CD4-positive, alpha-beta T cell treated with Interleukin-1 beta for 1 hour (primary cell): ENCODE data around the gene SLC12A3.
"Not testable (repeated sequence)": the region's sequence is repeated elsewhere in the genome, so short reads cannot be mapped to it uniquely, and the experiment has no call there.

ENCODE experiments used
- DNase-seq, 2 donors: peaks; one replicate each; pipeline ENCODE4 v3.0.0-alpha.2; 2020 to 2022

SLC12A3 gene

GRCh38 chr16:56848955-56849689 is 15.9 kb upstream of the SLC12A3 start:
- DNase-seq: no peak

- no peak for DNase-seq
These were observed 15.0 kb upstream of the SLC12A3 start for GRCh38 chr16:56849690-56850680.

DNA sequence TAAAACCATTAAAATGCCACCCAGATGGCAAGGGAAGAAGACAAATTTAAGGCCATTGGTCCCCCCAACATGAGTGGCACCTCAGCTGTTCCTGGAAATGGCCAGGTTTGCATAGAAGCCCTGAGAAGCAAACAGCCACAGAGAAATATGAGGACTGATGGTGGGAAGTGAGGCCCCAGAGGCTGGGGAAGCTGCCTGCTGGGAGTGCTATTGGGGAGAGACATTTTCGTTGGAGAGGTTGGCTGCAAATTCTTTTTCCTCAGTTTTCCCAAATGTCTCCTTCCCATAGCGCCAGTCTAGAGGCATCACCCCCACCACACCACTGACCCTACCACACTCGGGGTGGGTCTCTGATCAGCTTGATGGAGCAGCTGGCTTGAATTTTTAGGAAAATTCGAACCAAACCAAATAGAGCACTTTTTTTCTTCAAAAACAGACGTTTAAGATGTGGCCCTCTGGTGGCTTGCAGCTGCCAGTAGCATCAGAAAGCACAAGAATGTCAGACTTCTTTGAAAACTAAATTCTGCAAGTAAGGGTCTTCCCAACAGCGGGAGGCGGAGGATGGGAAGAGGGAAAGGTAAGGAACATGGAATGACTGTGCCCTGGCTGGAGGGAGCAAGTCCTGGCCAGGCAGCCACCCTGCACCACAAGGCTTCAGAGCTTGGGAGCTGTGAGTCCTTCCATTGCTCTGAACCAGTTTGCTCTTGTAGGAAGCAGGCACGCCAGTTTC is 13.2 kb upstream of the SLC12A3 start:
- DNase-seq: no peak

GRCh38 chr16:56852401-56852730 is 12.6 kb upstream of the SLC12A3 start:
- no peak for DNase-seq

DNA sequence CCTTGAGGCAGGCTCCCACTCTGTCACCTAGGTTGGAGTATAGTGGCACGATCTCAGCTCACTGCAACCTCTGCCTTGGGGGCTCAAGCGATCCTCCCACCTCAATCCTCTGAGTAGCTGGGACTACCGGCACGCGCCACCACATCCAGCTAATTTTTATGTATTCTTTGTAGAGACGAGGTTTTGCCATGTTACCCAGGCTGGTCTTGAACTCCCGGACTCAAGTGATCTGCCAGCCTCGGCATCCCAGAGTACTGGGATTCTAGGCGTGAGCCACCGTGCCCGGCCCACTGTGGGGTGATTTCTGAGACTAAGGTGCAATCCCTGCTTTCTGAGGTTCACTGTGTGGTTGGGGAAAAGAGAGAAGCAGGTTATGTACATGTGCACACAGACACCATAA is 12.0 kb upstream of the SLC12A3 start:
- DNase-seq: no peak

GRCh38 chr16:56855201-56855600 is 9.8 kb upstream of the SLC12A3 start:
- no peak for DNase-seq

- no peak for DNase-seq
These were observed 9.1 kb upstream of the SLC12A3 start for GRCh38 chr16:56855946-56856345.

DNA sequence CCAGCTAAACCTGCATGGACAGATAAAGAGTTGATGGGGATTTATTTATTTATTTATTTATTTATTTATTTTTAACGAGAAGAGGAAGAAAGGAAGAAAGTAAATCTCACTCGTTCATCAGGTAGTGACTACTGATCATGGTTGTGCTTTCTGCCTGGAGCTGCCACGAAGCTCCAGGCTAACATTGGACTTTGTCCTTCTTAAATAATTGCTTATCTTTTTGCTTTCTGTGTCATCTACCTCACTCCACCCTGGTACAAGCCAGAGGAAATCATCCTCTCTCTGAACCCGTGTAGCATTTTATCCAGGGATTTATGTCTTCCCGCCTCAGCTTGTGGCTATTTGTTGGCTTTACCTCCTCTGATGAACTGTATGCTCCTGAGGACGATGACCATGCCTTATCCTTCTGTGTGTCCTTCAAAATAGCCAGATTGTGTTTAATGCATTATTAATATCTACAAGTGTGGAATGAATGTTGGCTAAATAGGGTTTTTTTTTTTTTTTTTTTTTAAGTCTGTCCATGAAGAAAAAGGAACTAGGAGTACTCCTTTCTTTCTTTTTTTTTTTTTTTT is 8.0 kb upstream of the SLC12A3 start:
- no peak for DNase-seq

GRCh38 chr16:56858374-56858773 is 6.6 kb upstream of the SLC12A3 start:
- DNase-seq: peak in 1 of 2 donors; percentile 62

GRCh38 chr16:56859636-56860035 is 5.4 kb upstream of the SLC12A3 start:
- no peak for DNase-seq

GRCh38 chr16:56860226-56861020 is 4.6 kb upstream of the SLC12A3 start:
- peak; percentile 59 to 66 for DNase-seq

GRCh38 chr16:56861092-56861610 is 3.9 kb upstream of the SLC12A3 start:
- DNase-seq: no peak

DNA sequence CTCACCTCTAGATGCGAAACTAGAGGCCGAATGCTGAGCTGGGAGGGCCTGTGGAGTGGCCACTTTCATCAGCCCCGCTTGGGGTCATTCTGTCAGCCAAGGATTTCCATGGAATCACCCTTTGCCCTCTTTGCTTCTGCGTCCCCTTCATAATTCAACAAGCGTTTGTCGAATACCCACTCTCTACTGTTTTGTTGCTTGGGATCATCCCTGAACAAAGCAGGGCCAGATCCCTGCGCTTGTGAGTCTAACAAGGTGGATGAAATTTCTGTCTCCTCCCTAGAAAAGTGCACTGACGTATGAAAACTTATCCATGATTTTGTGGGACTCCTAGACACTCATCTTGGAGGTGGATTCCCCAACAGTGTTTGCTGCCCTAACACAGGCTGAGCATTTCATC is 3.3 kb upstream of the SLC12A3 start:
- DNase-seq: no peak

GRCh38 chr16:56862776-56863175 is 2.2 kb upstream of the SLC12A3 start:
- peak; percentile 15 to 33 for DNase-seq

DNA sequence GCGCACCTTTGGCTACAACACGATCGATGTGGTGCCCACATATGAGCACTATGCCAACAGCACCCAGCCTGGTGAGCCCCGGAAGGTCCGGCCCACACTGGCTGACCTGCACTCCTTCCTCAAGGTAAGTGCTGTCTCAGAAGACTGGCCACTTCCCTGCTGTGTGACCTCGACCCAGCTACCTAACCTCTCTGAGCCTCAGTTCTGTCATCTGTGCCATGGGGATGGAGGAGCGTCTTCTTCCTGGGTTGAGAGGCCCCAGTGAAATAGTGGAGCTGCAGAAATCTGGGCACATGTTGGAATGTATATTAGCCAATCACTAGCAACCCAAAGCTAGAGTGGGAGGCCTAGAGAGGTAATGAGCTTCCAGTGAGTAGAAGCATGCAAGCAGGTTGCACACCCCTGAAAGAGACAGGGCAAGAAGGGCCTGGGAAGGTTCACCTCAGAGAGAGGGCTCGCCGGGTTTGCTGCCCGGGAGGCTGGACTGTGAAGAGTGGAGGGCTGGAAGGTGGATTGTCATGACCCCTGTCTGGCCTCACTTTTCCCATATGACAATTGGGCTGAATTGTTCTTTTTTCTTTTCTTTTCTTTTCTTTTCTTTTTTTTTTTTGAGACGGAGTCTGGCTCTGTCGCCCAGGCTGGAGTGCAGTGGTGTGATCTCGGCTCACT is 521 bp downstream of the SLC12A3 start:
- DNase-seq: no peak

DNA sequence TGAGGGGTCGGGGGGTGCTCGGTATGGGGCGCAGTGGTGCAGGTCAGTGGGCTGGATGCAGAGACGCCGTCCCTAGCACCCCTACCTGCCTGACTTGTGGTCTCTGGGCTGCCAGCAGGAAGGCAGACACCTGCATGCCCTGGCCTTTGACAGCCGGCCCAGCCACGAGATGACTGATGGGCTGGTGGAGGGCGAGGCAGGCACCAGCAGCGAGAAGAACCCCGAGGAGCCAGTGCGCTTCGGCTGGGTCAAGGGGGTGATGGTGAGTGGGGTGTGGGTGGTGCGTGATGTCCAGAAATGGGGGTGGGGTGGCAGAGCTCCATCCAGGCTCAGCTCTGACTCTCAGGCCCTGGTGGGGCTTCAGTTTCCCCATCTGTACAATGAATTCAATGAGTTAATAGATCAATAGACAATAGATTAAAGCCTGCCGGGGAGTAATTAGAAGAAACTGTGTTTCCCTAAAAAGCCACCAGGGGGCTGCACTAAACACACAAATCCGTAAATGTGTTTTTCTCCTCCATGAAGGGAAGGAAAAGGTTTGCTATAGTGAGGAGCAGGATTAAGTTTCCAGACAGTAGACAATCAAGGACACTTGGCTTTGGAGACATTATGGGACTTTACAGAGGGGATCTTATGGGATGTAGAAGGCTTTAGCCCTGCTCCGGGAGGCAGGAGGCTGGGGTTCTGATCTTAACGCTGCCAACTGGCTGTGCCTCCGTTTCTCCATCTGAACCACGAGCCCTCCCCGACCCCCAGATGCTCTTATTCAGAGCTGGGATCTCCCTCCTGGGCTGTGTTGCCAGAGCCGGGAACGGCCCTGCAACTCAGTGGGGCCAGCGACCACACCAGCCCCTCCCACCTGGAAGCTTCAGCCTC is 2.2 kb downstream of the SLC12A3 start:
- DNase-seq: peak; percentile 34 to 64

- DNase-seq: no peak
These were observed 3.2 kb downstream of the SLC12A3 start for GRCh38 chr16:56868175-56868574.

GRCh38 chr16:56868766-56869165 is 3.8 kb downstream of the SLC12A3 start:
- not testable (repeated sequence) for DNase-seq

- peak; percentile 37 to 57 for DNase-seq
These were observed 4.7 kb downstream of the SLC12A3 start for GRCh38 chr16:56869513-56870275.
